Transverse colon (tissue), 4 donors: Measurements from ENCODE around the gene GRIN3B. TPM values are rescaled to one million over a fixed set of nuclear protein-coding genes. Genes with fewer than 3 reads are reported as not detected.
A peak's percentile ranks its signal among the peaks of the same experiment; 100 is the strongest.

Experiments used
- DNase-seq: peaks from one replicate; pipeline ENCODE4 v3.0.0-alpha.2; 2019
- H3K27ac ChIP-seq, 4 donors: fragments of 200-600 bp; sonication (generic); 2 replicates each; pipeline ENCODE4 v1.5.1; 2016 to 2018; ENCODE audit warnings: inconsistent platforms in 4 of 4
- H3K27me3 ChIP-seq: fragments of 200-600 bp; sonication (generic); 2 replicates; pipeline ENCODE4 v1.5.1; 2017; ENCODE audit warnings: inconsistent platforms
- H3K36me3 ChIP-seq, 4 donors: fragments of 200-600 bp; sonication (generic); 2 replicates each; pipeline ENCODE4 v1.5.1; 2017 to 2019; ENCODE audit warnings: inconsistent platforms in 4 of 4
- H3K4me1 ChIP-seq, 4 donors: fragments of 200-600 bp; sonication (generic); 2 replicates each; pipeline ENCODE4 v1.5.1; 2017 to 2020; ENCODE audit warnings: inconsistent platforms in 4 of 4
- H3K4me3 ChIP-seq, 4 donors: fragments of 200-600 bp; sonication (generic); 1 replicate in 1 of 4; 2 replicates in 3 of 4; pipeline versions ENCODE4 v1.5.1 to v1.6.1; 2017 to 2019; ENCODE audit warnings: inconsistent platforms in 4 of 4
- H3K9me3 ChIP-seq, 2 donors: fragments of 200-600 bp; sonication (generic); 2 replicates each; pipeline ENCODE4 v1.5.1; 2017 to 2019; ENCODE audit warnings: inconsistent platforms in 2 of 2
- CTCF ChIP-seq, 5 experiments: fragments of 200-600 bp in 3 of 5; fragments of 450-650 bp in 2 of 5; sonication (generic) in 3 of 5; IDR thresholded peaks; 1 replicate in 2 of 5; 2 replicates in 3 of 5; pipeline ENCODE4 v1.5.1; 2016 to 2017; ENCODE audit warnings: antibody characterized with exemption in 5 of 5, inconsistent platforms in 3 of 5, mild to moderate bottlenecking in 2 of 5, moderate library complexity in 1 of 5
- EP300 ChIP-seq: sonication (generic); formaldehyde crosslinking; IDR thresholded peaks from one replicate; pipeline ENCODE4 v1.6.1; 2017; ENCODE audit warnings: antibody characterized with exemption, low read depth
- POLR2A ChIP-seq: fragments of 450-650 bp; IDR thresholded peaks from one replicate; pipeline ENCODE4 v1.6.1; 2016; ENCODE audit warnings: antibody characterized with exemption, mild to moderate bottlenecking, moderate library complexity
- POLR2AphosphoS5 ChIP-seq, 3 donors: sonication (generic); formaldehyde crosslinking; IDR thresholded peaks; one replicate each; pipeline ENCODE4 v1.6.1; 2016; ENCODE audit warnings: antibody characterized with exemption in 3 of 3
- WGBS, 2 donors: methylation state at CpG; one replicate each; pipeline ENCODE4 v1.1.5; 2018; ENCODE audit warnings: low coverage in 1 of 2; 5-methylcytosine and 5-hydroxymethylcytosine counted together
- in situ Hi-C, 4 donors: fragments of 200-750 bp; cut with MboI; loops; one replicate each; pipeline versions ENCODE4 v1.15.0 to v1.15.1; 2017; ENCODE audit warnings: low sequenced_read_pairs in 3 of 4, low pct_ligation_motif_present in 1 of 4, low pct_unique_long_range_greater_than_20kb in 1 of 4
- intact Hi-C: fragments of 100-400 bp; cut with DNase I; formaldehyde crosslinking; loops from one replicate; pipeline ENCODE4 v1.15.1; 2023; ENCODE audit warnings: low total_unique reads
- total RNA-seq, 4 donors: library from RNA; depleted of rRNA; stranded (reverse); fragments of >200 nt; gene quantifications; one replicate each; pipeline ENCODE4 v1.1.0, GENCODE V29; 2016

The GRIN3B gene
- total RNA-seq, 4 donors from 2014 or later = 1.6 TPM; not detected in 3

DNA sequence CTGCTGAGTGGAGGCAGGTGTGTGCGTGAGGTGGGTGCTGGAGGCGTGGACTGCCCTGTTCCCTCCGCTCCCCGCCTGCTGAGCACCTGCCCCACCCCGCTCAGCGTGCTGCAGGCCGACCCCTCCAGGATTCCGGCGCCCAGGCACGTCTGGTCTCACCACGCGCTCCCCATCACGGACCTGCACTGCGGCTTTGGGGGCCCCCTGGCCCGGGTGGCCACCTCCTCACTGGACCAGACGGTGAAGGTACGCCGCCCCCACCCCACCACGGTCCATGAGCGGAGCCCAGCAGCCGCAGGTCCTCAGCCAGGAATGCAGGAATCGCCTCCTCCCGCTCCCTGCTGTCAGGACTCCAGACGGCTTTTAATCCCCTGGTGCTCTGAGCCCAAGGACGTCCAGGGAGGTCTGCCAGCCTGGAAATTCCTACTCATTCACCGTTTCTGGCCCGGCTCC lies 10.1 kb upstream of the GRIN3B start:
- intact Hi-C loops = no loop called here
- no peak overlapping the region for H3K27ac ChIP-seq

DNA sequence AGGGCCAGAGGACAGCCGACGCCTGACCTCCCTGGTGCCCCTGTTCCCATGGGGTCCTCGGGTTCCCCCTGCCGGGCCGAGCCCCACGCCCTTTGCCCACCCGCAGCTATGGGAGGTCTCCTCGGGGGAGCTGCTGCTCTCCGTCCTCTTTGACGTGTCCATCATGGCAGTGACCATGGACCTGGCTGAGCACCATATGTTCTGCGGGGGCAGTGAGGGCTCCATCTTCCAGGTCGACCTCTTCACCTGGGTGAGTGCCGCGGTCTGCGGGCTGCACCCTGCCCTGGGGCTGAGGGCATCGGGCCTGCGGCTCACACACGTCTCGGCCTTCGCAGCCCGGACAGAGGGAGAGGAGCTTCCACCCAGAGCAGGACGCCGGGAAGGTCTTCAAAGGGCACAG lies 9.5 kb upstream of the GRIN3B start:
- Histone ChIP-seq H3K4me3 (no peak overlapping the region), H3K27ac (no peak overlapping the region), H3K9me3 (no peaks in the 10 kb centered on the region), H3K36me3 (no peaks in the 10 kb centered on the region), H3K27me3 (peaks cover 15% of the 10 kb centered on the region), H3K4me1 (peaks cover 0 to 1% (median under 1%) of the 10 kb centered on the region in 4 donors)
- TF ChIP-seq EP300 = no peak
- TF ChIP-seq POLR2A = no peak
- TF ChIP-seq POLR2AphosphoS5 (IDR thresholded peaks at IDR 0.05) = no peak
- no peak for TF ChIP-seq CTCF (IDR thresholded peaks at IDR 0.05)
- in situ Hi-C loops (loop anchor here in 1 of 4 donors (25.0 kb wide), 1 partner anchor 128 kb away; the partner anchor contains the start of genes CFD and ELANE), intact Hi-C loops (no loop called here)
- DNase-seq = no peak
- WGBS, 2 donors = 99% methylated on average over 13 of the region's 23 CpGs; no CpG with 5 or more reads in 1 of the 2 donors

More for the DNA sequence above, 10.1 kb upstream of the GRIN3B start:
- Histone ChIP-seq H3K4me1 (peaks cover 0 to 3% (median under 1%) of the 10 kb centered on the region in 4 donors), H3K27me3 (peaks cover 9% of the 10 kb centered on the region), H3K9me3 (no peaks in the 10 kb centered on the region), H3K4me3 (no peak overlapping the region), H3K36me3 (no peaks in the 10 kb centered on the region)
- in situ Hi-C loops = loop anchor here in 1 of 4 donors (25.0 kb wide), 1 partner anchor 128 kb away; the partner anchor contains the start of genes CFD and ELANE
- 68 to 92% methylated on average over 5 to 22 of the region's 27 CpGs for WGBS, 2 donors
- DNase-seq = no peak
- no peak for TF ChIP-seq POLR2AphosphoS5 (IDR thresholded peaks at IDR 0.05)
- no peak for TF ChIP-seq EP300
- no peak for TF ChIP-seq CTCF (IDR thresholded peaks at IDR 0.05)
- TF ChIP-seq POLR2A = no peak

DNA sequence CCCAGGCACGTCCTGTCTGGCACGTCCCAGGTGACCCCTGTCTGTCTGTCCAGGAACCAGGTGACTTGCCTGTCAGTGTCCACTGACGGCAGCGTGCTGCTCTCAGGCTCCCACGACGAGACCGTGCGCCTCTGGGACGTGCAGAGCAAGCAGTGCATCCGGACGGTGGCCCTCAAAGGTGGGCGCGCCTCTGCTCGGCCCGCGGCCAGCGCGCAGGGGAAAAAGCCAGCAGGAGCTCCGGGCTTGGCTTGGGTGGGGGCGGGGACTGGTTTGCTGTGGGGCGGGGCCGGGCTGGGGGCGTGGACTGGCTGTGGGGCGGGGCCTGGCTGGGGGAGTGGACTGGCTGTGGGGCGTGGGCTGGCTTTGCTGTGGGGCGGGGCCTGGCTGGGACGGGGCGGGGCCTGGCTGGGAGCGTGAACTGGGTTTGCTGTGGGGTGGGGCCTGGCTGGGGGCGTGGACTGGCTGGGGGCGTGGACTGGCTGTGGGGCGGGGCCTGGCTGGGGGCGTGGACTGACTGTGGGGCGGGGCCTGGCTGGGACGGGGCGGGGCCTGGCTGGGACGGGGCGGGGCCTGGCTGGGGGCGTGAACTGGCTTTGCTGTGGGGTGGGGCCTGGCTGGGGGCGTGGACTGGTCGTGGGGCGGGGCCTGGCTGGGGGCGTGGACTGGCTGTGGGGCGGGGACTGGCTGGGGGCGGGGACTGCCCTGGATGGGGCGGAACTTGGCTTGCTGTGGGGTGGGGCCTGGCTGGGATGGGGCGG lies 8.9 kb upstream of the GRIN3B start:
- Histone ChIP-seq H3K9me3 (no peaks in the 10 kb centered on the region), H3K27me3 (peaks cover 21% of the 10 kb centered on the region), H3K4me3 (no peak overlapping the region), H3K27ac (no peak overlapping the region), H3K4me1 (peaks cover 6 to 7% (median 6%) of the 10 kb centered on the region in 4 donors), H3K36me3 (no peaks in the 10 kb centered on the region)
- 91% methylated on average over 13 of the region's 47 CpGs; no CpG with 5 or more reads in 1 of the 2 donors for WGBS, 2 donors
- intact Hi-C loops (no loop called here), in situ Hi-C loops (loop anchor here in 1 of 4 donors (25.0 kb wide), 1 partner anchor 129 kb away; the partner anchor contains the start of genes CFD and ELANE)
- TF ChIP-seq POLR2A (no peak), CTCF (IDR thresholded peaks at IDR 0.05) (no peak), POLR2AphosphoS5 (IDR thresholded peaks at IDR 0.05) (no peak), EP300 (no peak)
- DNase-seq = peak; percentile 37

- TF ChIP-seq POLR2A = no peak
- TF ChIP-seq POLR2AphosphoS5 (IDR thresholded peaks at IDR 0.05) = no peak
- TF ChIP-seq EP300 = no peak
- TF ChIP-seq CTCF (IDR thresholded peaks at IDR 0.05) = no peak
- Histone ChIP-seq H3K36me3 (no peaks in the 10 kb centered on the region), H3K4me1 (peaks cover 6 to 10% (median 9%) of the 10 kb centered on the region in 4 donors), H3K9me3 (no peaks in the 10 kb centered on the region), H3K27me3 (peaks cover 28% of the 10 kb centered on the region), H3K4me3 (no peak overlapping the region), H3K27ac (no peak overlapping the region)
- in situ Hi-C loops = loop anchor here in 1 of 4 donors (25.0 kb wide), 1 partner anchor 130 kb away; the partner anchor contains the start of genes CFD and ELANE
- no peak for DNase-seq
- intact Hi-C loops = no loop called here
- WGBS, 2 donors = 95% methylated on average over 35 of the region's 42 CpGs; no CpG with 5 or more reads in 1 of the 2 donors
These were observed 8.1 kb upstream of the GRIN3B start for GRCh38 chr19:991932-992669.
